ENCODE measurements around the gene CLCN1.

DNA sequence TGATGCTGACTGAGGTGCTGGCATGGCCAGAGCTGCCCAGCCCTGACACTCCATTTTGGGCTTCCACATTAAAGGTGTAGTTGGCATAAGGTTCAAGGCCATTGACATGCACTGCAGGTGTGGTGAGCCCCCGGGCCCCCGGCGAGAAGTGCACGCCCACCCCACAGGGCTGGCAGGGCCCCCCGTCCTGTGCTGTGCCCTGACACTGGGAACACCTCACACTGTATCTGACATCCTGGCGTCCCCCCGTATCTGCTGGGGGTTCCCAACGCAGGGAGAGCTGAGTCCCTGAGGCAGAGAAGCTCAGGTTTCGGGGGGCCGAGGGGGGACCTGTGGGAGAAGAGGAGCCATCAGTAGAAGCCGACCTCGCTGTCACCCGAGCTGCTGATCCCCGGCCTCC is 82.7 kb downstream of the CLCN1 start:
- TF ChIP-seq CTCF (IDR thresholded peaks at IDR 0.05 in 4 of 5, conservative IDR thresholded peaks at IDR 0.05 in 1 of 5) (no peak), POLR2A (IDR thresholded peaks at IDR 0.05) (no peak)

Measured in gastrocnemius medialis (tissue), 4 donors.